T-helper 1 cell treated with Interleukin-12 subunit alpha and Interleukin-12 subunit beta and Interleukin-4 antibody, amounts not matched to agents 30 ng/mL and 1 ng/mL, for 36 hours (primary cell): ENCODE data around the gene AP5M1. TPM values are rescaled to one million over a fixed set of nuclear protein-coding genes. Genes with fewer than 3 reads are reported as not detected.

Experiments used
- total RNA-seq: library from RNA; stranded (reverse); gene quantifications from 2 replicates; pipeline ENCODE4 v1.2.3, GENCODE V29; 2022

Gene AP5M1
- total RNA-seq, 1 donor from 2014 or later = 46.2 TPM

Other genes with a start within 250 kb of the AP5M1 start
- 76.4 and 77.0 TPM in 2 replicates for gene EXOC5, start 66 bp upstream of the AP5M1 start, total RNA-seq
- gene NAA30, start 121.6 kb downstream of the AP5M1 start, total RNA-seq = 18.1 and 18.4 TPM in 2 replicates
- gene CCDC198, start 224.9 kb downstream of the AP5M1 start, total RNA-seq = 0.10 TPM in 1 of 2 replicates, not detected in the other